Medulla oblongata (tissue), 1 donor: Measurements from ENCODE around the gene CERS1.

ENCODE experiments used
- DNase-seq: peaks from one replicate; pipeline ENCODE4 v3.0.0-alpha.2; 2015; ENCODE audit errors: extremely low spot score

Gene CERS1, protein sequence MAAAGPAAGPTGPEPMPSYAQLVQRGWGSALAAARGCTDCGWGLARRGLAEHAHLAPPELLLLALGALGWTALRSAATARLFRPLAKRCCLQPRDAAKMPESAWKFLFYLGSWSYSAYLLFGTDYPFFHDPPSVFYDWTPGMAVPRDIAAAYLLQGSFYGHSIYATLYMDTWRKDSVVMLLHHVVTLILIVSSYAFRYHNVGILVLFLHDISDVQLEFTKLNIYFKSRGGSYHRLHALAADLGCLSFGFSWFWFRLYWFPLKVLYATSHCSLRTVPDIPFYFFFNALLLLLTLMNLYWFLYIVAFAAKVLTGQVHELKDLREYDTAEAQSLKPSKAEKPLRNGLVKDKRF

DNA sequence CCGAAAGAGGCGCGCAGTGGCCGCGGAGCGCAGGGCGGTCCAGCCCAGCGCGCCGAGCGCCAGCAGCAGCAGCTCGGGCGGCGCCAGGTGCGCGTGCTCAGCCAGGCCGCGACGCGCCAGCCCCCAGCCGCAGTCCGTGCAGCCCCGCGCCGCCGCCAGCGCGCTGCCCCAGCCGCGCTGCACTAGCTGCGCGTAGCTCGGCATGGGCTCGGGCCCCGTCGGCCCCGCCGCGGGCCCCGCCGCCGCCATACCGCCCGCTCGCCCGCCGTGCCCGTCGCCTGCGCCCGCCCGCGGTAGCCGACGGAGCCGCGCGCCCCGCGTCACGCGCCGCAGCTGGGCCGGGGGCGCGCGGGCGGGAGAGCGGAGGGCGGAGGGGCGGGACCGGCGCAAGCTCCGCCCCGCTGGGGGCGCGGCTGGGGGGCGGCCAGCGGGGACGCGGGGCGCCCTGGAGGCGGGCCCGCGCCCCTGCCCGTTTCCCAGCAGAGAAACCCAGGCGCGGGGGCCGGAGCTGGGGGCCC lies at the start of gene CERS1:
CERS1 (minus strand) TSS at position 335 of the 518 bp plus-strand sequence; CDS start at position 249, 86 bp downstream.
- DNase-seq, result peak; percentile 66

DNA sequence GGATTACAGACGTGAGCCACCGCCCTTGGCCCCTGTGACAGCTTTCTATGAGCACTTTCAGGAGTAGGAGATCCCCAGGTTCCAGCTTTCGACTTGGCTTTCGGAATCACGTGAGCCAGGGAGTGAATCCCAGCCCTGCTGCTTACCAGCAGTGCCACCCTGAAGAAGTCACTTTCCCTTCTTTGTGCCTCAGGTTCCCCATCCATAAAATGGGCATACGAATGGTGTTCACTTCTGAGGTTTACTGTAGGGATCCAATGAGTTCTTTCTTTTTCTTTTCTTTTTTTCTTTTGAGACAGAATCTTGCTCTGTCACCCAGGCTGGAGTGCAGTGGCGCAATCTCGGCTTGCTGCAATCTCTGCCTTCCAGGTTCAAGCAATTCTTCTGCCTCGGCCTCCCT lies 49.3 kb upstream of the CERS1 start:
- DNase-seq, result no peak

DNA sequence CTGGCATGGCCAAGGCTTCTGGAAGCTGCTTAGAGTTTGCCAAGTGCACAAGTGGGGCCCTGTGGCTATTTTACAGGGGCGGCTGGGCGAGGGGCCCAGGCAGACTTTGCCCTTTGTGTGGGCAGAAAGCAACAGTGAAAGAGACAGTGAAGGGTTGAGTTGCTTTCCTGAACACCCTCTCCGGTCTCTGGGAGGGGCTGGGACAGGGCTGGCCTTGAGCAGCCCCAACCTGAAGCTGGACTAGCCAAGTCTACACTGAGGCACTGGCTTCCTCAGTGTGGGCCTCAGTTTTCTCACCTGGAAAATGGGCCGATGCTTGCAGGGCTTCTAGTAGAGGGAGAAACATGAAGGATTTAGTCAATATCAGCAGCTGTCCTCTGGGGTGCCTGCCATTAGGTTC lies 47.5 kb upstream of the CERS1 start:
- DNase-seq, result peak; percentile 19

DNA sequence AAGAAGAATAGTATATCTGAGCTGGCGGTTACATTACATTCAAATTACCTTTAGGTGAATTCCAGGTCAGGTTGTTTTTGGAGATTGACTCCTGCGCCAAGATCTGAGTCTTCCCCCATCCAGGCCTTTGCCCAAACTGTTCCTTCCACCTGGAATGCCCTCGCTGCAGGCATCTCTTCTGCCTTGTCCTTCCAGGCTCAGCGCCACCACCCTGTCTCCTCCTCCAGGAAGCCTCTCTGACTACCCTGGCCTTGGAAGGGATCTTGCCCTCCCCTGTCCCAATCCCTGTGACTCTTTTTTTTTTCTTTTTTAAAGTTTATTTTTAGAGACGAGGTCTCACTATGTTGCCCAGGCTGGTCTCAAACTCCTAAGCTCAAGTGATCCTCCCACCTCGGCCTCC lies 46.7 kb upstream of the CERS1 start:
- no peak for DNase-seq

DNA sequence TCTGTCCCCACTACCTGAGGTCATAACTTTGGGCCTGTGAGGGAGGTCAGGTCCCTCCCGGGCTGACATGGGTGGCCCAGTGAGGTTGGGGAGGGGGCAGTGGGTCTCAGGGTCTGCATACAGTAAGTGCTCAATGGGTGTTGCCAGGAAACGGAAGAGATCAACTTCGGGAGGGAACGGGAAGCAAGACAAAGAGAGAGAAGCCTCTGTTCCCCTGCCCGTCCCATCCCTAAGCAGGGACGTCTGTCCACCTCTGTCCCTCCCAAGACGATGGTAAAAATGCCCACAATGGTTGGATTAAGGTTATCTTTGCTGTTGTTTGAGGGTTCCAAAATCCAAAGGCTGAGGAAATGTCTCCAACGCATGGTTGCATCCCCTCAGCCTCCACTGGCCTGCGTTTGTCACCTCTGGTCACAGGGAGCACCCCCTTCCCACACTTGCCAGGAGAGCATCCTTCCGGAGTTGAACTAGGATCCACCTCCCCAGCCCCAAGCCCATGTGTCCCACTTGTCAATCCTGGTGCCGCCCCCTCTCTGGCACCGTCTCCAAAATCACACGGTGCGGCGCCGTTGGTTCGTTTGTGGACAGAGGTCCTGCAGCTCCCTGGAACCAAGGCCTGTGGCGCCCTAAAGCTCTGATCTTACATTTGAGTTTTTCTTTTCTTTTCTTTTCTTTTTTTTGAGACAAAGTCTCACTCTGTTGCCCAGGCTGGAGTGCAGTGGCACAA lies 45.8 kb upstream of the CERS1 start:
- DNase-seq, result peak; percentile 24

DNA sequence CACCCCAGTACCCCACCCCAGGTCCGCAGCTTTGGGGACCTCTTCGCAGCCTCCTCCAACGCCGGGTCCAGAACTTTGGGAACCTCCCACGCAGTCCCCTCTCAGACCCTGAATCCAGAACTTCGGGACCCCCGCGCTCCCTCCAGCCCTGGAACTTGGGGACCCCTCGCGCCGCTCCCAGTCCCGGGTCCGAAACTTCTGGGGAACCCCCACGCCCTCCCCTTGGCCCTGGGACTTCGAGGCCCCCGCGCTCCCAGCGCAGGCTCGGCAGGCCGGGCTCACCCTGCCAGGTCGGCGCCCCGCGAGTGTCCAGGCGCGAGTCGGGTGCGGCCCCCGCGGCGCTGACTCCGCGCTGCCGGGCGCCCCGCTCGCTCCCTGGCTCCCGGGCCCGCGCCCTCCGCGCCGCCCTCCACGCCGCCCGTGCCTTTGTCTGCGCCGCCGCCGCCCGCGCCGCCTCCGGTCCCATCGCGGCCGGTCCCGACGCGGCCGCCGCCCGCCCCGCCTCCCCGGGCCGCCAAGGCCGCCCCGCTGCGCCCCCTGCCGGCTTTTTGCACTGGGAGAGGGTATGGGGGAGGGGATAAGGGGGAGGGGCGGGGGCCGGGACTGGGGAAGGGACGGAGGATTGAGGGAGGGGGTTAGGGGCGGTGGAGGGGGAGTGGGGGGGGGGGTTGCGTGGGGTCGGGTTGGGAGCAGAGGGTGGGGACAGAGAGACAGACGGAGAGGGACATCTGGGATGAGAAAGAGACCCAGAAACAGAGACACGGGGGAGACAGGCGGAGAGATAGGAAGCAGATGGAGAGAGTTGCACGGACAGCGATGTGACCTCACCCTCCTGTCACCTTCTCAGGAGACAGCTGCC lies 45.0 kb upstream of the CERS1 start, which contains the start of gene HOMER3:
HOMER3 (minus strand) TSS at position 449 of the 859 bp plus-strand sequence. CDS start 2,235 bp downstream, outside the sequence.
- DNase-seq, result peak; percentile 85

DNA sequence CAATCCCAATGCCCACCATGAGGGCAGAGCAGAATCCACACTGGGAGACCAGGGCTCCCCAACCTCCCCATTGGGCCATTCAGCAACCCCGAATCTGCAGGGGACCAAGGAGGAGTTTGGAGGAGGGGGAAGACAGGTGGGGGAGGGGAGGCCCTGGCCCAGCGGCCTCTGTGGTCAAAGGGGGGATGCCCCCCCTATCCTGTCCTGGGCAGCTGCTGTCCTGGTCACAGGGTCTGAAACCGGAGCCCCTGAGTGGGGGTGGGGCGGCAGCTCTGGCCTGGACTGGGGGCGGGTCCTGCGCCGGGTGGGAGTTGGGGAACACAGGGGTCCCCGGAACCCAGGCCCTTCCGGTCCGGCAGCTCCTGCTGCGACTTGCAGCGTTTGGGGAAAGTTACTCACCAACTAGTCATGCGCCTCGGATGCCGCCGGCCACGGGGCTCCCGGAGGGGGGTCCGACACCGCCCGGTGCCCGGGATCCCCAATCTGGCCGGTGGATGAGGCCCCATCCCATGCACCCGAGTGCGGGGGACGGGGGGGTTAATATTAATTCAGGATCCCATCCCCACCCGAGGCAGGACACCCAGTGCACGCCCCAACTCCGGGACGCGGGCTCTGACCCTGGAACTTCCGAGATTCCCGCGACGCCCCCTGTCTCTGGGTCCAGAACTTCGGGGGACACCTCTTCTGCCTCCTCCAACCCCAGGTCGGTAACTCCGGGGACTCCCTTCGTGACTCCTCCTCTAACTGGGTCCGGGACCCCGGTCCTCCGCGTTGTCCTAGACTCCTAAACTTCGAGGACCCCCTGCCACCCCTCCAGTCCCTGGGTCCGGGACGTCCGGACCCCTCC lies 44.2 kb upstream of the CERS1 start:
- peak; percentile 78 for DNase-seq

DNA sequence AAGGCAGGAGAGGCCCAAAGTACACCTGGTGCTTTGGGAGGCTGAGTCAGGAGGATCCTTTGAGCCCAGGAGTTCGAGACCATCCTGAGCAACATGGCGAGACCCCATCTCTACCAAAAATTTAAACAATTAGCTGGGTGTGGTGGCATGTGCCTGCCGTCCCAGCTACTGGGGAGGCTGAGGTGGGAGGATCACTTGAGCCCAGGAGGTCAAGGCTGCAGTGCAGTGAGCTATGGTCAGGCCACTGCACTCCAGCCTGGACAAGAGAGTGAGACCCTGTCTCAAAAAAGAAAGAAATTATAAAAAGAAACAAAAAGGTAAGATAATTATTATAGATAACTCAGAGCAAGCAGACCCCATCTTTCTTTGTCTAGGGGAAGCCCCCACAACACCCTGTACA lies 43.2 kb upstream of the CERS1 start:
- DNase-seq, result no peak

DNA sequence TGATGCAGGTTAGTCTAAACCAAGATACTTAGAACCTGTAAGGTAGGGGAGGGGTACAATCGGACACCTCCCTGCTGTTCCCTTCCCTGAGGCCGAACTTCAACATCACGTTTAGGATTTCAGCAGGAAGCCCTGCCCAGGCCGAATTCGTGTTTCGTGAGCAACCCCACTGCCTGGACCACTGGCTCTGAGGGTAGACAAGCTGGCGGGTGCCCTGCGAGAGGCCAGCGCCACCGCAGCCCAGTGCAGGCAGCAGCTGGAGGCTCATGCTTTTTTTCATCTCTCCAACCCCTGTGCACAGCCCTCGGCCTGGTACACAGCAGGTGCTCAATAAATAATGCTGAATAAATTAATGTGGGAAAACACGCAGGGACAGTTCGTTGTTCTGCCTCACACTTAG lies 37.3 kb upstream of the CERS1 start:
- no peak for DNase-seq

DNA sequence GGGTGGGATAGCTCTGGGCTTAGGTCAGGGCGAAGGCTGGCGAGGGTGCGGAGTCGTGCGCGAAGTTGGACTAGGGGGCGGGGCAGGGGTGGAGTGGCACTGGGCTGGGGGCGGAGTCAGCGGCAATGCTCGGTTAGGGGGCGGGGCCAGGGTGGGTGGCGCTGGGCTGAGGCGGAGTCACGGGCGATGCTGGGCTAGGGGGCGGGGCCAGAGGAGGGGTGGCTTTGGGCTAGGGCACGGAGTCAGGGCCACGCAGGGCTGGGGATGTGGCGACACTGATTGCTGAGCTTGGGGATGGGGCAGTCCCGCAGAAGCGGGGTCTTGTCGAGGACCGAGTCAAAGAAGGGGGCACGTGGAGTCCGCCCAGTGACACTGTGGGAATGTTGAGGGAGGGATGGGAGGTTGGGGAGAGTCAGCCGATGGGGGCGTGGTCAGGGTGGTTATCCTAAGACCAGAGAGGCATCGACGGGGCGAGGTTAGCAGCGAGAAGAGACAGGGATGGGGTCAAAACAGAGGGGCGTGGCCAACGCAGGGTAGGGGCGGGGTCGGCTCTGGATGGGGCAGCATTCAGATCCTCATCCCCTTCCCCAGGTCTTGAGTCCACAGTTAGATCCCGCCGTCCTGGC lies 36.4 kb upstream of the CERS1 start:
- DNase-seq, result peak; percentile 49

DNA sequence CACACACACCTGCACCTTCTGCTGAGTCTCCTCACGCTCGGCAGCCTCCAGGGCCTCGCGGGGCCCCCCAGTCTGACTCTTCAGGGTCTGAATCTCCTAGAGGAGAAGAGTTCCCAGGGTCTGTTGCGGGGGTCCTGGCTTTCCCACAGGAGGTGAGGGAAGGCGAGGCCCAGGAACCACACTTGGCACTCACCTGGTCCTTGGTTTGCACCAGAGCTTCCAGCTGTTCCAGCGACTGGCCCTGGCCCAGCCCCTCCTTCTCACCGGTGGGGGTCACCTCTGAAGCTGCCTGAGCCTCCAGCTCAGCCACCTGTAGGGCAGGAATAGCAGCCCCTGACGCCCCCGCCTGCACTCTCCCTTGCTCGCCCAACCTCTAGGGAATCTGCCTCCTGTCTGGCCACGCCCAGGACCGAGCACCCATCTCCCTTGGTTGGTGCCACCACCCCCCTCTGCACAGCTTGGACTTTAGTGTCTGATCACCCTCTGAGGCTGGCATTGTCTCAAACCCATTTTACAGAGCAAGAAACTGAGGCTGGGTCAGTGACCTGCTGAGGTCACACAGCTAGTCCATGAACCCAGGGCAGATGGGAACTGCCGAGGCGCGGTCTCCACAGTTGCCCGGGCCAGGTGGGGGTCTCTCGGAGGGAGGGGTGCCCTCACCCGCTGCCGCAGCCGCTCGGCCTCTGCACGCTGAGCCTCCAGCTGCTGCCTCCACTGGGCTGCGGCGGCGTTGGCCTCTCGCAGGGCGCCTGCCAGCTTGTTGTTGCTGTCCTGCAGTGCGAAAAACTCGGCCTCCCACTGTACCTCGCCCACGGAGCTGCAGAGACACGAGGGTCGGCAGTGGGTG lies 35.6 kb upstream of the CERS1 start:
- no peak for DNase-seq

DNA sequence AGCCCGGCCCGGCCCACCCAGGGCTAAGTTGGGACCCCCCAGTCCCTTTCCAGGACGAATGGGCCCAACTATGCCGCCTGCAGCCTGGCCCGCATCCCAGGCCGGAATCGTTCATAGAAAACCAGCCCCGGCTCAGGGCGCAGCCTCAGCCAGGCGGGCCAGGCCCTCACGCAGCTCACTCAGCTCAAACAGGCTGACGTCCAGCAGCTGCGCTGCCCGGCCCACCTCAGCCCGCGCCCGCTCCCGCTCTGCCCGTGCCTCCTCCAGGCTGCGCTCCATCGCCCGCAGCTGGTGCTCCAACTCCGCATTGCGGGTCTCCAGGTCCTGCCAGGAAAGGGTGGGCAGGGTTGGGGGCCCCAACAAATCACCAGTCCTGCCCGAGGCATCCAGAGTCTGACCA lies 33.4 kb upstream of the CERS1 start:
- no peak for DNase-seq

DNA sequence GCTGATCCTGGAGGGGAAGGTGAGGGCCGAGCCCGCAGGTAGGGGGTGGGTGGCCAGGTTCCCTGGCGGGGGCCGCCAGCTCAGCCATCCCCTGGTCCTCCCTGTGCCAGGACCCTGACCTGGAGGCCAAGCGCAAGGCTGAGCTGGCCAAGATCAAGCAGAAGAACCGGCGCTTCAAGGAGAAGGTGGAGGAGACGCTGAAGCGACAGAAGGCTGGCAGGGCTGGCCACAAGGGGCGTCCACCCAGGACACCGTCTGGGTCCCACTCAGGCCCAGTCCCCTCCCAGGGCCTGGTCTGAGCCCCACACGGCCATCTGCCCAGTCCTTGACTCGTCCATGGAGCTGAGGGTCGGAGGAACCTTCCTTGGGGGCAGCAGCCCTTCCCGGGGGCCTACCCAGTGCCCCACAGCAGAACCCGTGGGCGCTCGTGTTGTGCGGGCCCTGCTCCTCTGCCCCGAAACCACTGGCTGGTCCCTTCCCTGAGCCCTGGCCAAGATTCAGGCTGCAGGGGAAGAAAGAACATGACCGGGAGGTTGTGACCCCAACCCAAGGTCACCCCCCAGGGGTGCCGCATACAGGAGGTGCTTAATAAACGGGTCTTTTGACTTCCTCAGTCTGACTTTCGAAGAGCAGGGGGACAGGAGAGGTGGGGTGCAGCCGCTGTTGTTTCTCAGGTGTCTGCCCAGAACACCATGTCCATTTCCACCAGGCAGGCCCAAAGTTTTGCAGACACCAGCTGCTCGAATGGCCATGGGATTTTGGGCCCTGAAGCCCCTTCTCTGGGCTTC lies 32.3 kb upstream of the CERS1 start:
- no peak for DNase-seq

DNA sequence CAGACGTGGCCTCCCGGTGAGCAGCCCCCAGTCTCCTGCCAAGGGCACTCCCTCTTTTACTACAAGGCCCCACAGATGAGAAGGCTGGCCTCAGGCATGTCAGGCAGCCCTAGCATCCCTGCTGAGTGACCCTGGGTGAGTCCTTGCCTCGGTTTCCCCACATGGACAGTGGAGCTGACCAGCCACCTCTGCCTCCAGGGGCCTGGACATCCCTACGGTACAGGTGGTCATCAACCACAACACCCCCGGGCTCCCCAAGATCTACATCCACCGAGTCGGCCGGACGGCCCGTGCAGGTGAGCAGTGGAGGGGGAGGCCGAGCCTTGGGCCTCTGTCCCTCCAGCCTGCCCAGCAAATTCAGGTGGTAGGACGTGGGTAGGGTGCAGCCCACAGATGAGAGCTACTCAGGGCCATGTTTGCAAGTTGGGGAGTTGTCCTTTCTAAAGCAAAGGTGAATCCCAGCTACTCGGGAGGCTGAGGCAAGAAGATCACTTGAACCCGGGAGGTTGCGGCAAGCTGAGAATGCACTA lies 28.8 kb upstream of the CERS1 start:
- no peak for DNase-seq

DNA sequence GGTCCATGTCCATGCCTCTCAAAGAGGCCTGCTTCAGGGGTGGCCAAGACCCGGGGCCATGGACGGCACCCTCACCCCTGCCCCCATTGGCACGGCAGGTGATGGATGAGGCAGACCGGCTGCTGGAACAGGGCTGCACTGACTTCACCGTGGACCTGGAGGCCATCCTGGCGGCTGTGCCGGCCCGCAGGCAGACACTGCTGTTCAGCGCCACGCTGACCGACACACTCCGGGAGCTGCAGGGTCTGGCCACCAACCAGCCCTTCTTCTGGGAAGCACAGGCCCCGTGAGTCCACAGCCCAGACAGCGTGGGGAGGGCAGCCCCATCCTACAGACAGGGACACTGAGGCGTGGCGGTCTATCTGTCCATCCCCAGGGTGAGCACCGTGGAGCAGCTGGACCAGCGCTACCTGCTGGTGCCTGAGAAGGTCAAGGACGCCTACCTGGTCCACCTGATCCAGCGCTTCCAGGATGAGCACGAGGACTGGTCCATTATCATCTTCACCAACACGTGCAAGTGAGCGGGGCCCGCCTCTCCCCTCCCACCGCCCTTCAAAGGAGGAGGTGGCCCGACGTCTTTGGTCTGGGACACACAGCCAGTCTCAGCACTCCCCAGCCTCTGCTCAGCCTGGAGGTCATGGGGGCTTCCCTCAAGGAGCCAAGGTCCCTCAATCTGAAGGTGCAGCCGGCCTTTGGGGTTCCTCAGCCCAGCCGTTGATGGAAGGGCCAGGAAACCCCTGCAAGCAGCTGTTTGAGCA lies 26.4 kb upstream of the CERS1 start:
- no peak for DNase-seq

DNA sequence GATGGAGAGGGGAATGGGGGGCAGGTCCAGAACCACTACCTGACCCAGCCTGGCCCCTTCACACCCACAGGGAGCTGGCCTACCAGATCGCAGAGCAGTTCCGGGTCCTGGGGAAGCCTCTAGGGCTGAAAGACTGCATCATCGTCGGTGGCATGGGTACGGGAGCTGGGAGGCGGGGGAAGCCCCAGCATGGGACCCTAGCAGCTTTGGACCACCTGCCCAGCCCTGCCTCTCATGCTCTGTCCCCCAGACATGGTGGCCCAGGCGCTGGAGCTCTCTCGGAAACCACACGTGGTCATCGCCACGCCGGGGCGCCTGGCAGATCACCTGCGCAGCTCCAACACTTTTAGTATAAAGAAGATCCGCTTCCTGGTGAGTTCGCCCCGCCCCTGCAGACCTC lies 25.6 kb upstream of the CERS1 start:
- no peak for DNase-seq

DNA sequence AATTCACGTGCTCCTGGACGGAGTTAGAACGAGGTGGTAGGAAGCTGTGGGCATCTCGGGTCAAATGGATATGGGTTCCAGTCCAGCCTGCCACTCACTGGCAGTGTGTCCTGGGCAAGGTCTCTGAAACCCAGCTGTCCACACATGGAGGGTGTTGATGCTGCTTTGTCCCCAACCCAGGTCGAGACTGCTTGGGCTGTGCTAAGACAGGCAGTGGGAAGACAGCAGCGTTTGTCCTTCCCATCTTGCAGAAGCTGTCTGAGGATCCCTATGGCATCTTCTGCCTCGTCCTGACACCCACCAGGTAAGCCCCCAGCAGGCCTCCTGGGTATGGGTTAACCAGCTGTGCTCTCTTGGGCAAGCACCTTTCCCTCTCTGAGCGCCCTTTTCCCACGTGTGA lies 24.4 kb upstream of the CERS1 start:
- DNase-seq, result no peak

DNA sequence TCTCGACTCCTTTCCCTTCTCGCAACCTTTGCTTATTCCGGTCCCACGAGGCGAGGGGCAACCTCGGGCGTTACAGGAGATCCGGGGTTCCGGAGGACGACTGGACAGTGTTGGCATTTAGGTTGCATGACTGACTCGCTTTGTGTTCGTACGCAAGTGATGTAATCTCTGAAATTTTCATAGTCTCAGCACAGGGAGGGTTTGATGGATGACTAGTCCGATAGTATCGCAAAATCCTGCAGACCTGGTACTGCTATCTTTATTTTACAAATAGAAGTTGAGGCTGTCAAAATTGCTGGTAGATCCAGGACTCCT lies 23.9 kb upstream of the CERS1 start:
- no peak for DNase-seq
